ENCODE data around the gene NAALADL2. TPM values are rescaled to one million over a fixed set of nuclear protein-coding genes. Genes with fewer than 3 reads are reported as not detected.

Gene NAALADL2
- total RNA-seq, 2 experiments from 2014 or later = 0.30 to 1.2 TPM

DNA sequence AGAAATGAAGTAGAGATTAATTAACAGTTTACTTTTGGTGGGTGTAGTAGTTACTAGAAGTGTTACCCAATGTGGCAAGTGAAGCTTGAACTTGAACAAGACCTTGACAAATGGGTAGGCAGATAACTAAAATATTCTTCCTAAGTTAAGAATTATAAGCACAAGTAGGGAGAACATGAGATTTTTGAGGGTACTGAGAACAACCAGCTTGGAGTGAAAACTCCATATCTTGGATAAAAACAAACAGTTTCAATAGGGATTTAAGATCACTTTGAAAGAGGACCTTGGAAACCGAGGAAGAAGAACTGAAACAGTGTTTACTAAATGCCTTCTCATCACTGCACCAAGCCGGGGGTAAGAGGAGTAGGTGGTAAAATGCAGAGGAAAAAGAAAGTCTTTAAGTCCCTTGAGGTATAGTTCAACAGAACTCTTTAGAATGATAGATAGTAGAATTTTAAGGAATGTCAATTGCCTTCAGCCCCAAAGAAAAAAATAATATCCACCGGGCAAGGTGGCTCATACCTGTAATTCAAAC is 496.7 kb downstream of the NAALADL2 start:
- no peaks in the 10 kb centered on the region for H3K9me3 ChIP-seq (ENCODE audit: control insufficient read depth in 1 of 2, insufficient read depth in 1 of 2, low read length in 2 of 2)
- intact Hi-C loops (cut with DNase I, micrococcal nuclease) = no loop called here
- ChIA-PET POLR2A (no interaction called here), CTCF (no interaction called here)
- H3K4me1 ChIP-seq (ENCODE audit: insufficient read depth, low read length) = no peaks in the 10 kb centered on the region
- no peak overlapping the region for H3K4me3 ChIP-seq (ENCODE audit: low read length)
- H3K27ac ChIP-seq (ENCODE audit: low read depth in 1 of 2, low read length in 2 of 2) = no peak overlapping the region
- Mint-ChIP-seq H3K27me3 (no peaks in the 10 kb centered on the region), H3K27ac (no peak overlapping the region), H3K36me3 (ENCODE audit: low read depth) (no peaks in the 10 kb centered on the region), H3K9me3 (no peaks in the 10 kb centered on the region), H3K4me1 (ENCODE audit: low read depth) (no peaks in the 10 kb centered on the region), H3K4me3 (no peak overlapping the region)
- TF ChIP-seq, protein P1, sequence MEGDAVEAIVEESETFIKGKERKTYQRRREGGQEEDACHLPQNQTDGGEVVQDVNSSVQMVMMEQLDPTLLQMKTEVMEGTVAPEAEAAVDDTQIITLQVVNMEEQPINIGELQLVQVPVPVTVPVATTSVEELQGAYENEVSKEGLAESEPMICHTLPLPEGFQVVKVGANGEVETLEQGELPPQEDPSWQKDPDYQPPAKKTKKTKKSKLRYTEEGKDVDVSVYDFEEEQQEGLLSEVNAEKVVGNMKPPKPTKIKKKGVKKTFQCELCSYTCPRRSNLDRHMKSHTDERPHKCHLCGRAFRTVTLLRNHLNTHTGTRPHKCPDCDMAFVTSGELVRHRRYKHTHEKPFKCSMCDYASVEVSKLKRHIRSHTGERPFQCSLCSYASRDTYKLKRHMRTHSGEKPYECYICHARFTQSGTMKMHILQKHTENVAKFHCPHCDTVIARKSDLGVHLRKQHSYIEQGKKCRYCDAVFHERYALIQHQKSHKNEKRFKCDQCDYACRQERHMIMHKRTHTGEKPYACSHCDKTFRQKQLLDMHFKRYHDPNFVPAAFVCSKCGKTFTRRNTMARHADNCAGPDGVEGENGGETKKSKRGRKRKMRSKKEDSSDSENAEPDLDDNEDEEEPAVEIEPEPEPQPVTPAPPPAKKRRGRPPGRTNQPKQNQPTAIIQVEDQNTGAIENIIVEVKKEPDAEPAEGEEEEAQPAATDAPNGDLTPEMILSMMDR (IDR thresholded peaks at IDR 0.05) = no peak
- no peaks in the 10 kb centered on the region for H3K27me3 ChIP-seq (ENCODE audit: control insufficient read depth in 1 of 2, insufficient read depth in 2 of 2, low read length in 2 of 2)
- ATAC-seq (ENCODE audit: poor library complexity) (no peak), DNase-seq (no peak)
- no peaks in the 10 kb centered on the region for H3K36me3 ChIP-seq (ENCODE audit: insufficient read depth, low read length)

DNA sequence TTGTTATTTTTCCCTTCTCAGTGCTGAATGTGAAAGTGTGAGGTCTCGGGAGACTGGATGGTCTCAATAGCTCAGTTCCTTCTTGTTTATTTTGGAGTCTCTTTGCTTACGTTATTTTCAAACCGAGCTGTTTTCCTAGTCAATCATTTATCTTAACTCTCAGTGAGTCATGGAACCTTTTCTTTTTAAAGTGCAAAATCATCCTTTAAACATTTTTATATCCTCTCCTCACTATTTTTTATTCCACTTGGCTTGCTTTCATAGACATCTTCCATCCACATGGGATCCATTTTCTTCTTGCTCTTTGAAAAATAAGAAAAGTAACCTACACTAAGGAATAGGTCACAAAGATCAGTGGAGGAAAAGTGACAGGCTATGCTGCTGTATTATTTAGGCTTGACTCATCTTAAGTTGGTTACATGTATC is 497.8 kb downstream of the NAALADL2 start:
- H3K9me3 ChIP-seq (ENCODE audit: control insufficient read depth in 1 of 2, insufficient read depth in 1 of 2, low read length in 2 of 2) = no peaks in the 10 kb centered on the region
- intact Hi-C loops (cut with DNase I, micrococcal nuclease) = no loop called here
- Mint-ChIP-seq H3K4me1 (ENCODE audit: low read depth) (no peaks in the 10 kb centered on the region), H3K9me3 (peaks cover 1% of the 10 kb centered on the region), H3K4me3 (no peak overlapping the region), H3K27ac (no peak overlapping the region), H3K27me3 (no peaks in the 10 kb centered on the region), H3K36me3 (ENCODE audit: low read depth) (no peaks in the 10 kb centered on the region)
- no peak overlapping the region for H3K27ac ChIP-seq (ENCODE audit: low read depth in 1 of 2, low read length in 2 of 2)
- no peaks in the 10 kb centered on the region for H3K27me3 ChIP-seq (ENCODE audit: control insufficient read depth in 1 of 2, insufficient read depth in 2 of 2, low read length in 2 of 2)
- DNase-seq (no peak), ATAC-seq (ENCODE audit: poor library complexity) (no peak)
- CTCF ChIA-PET = no interaction called here
- no peak overlapping the region for H3K4me3 ChIP-seq (ENCODE audit: low read length)
- H3K4me1 ChIP-seq (ENCODE audit: insufficient read depth, low read length) = no peaks in the 10 kb centered on the region
- no peaks in the 10 kb centered on the region for H3K36me3 ChIP-seq (ENCODE audit: insufficient read depth, low read length)
- TF ChIP-seq, protein P1 (IDR thresholded peaks at IDR 0.05) = no peak
- POLR2A ChIA-PET = no interaction called here

DNA sequence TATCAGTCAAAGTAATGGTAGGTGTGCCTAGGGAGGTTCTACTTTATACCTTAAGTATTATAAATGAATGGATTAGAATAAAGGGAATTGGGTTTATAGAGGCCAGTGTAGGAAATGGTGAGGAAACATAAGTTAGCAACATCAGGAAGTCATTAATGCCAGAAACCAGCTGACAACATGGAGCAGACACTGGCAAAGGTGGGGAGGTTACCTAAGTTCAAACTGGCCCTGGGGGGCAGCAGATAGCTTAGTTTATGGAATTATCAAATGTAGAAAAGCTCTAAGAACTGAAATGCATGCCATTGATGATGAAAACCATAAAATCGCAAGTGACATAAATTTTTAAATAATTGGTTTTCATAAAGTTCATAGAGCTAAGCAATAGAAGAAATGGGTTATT is 498.6 kb downstream of the NAALADL2 start:
- intact Hi-C loops (cut with DNase I, micrococcal nuclease) = no loop called here
- Histone ChIP-seq H3K9me3 (ENCODE audit: control insufficient read depth in 1 of 2, insufficient read depth in 1 of 2, low read length in 2 of 2) (no peaks in the 10 kb centered on the region), H3K4me1 (ENCODE audit: insufficient read depth, low read length) (no peaks in the 10 kb centered on the region), H3K4me3 (ENCODE audit: low read length) (no peak overlapping the region), H3K27me3 (ENCODE audit: control insufficient read depth in 1 of 2, insufficient read depth in 2 of 2, low read length in 2 of 2) (no peaks in the 10 kb centered on the region), H3K27ac (ENCODE audit: low read depth in 1 of 2, low read length in 2 of 2) (no peak overlapping the region), H3K36me3 (ENCODE audit: insufficient read depth, low read length) (no peaks in the 10 kb centered on the region)
- H3K4me3 Mint-ChIP-seq = no peak overlapping the region
- ChIA-PET POLR2A (no interaction called here), CTCF (no interaction called here)
- H3K27ac Mint-ChIP-seq = no peak overlapping the region
- ATAC-seq (ENCODE audit: poor library complexity) (no peak), DNase-seq (no peak)
- no peaks in the 10 kb centered on the region for H3K36me3 Mint-ChIP-seq (ENCODE audit: low read depth)
- peaks cover 2% of the 10 kb centered on the region for H3K9me3 Mint-ChIP-seq
- no peaks in the 10 kb centered on the region for H3K4me1 Mint-ChIP-seq (ENCODE audit: low read depth)
- H3K27me3 Mint-ChIP-seq = no peaks in the 10 kb centered on the region
- TF ChIP-seq, protein P1 (IDR thresholded peaks at IDR 0.05) = no peak

Data from CD4-positive, alpha-beta T cell (primary cell).